ENCODE measurements around the gene SLC35G4. TPM values are rescaled to one million over a fixed set of nuclear protein-coding genes. Genes with fewer than 3 reads are reported as not detected.

Gene SLC35G4
- total RNA-seq, 1 experiment from 2014 or later: not detected

GRCh38 chr18:11567396-11567795, 42.0 kb upstream of the SLC35G4 start:
- no peak overlapping the region for H3K4me3 Mint-ChIP-seq
- H4K20me1 ChIP-seq (ENCODE audit: control insufficient read depth, insufficient read depth, insufficient read length): no peaks in the 10 kb centered on the region
- H2BK12ac ChIP-seq (ENCODE audit: insufficient read length, low read depth, low read length): no peak overlapping the region
- no peak overlapping the region for H4K8ac ChIP-seq (replicated peaks; ENCODE audit: insufficient read length, low read depth, low read length)
- H3K27ac ChIP-seq (ENCODE audit: insufficient read length, low read depth, low read length): no peak overlapping the region
- no peak overlapping the region for H3K14ac ChIP-seq (ENCODE audit: insufficient read depth, low read length)
- H4K91ac ChIP-seq (ENCODE audit: insufficient read length, low read depth, low read length): no peak overlapping the region
- no peak for DNase-seq
- H3K27me3 ChIP-seq (ENCODE audit: insufficient read depth, low read length): no peaks in the 10 kb centered on the region
- H3T11ph ChIP-seq (ENCODE audit: low read length): no peak overlapping the region
- H3K4ac ChIP-seq (ENCODE audit: low read depth, low read length): no peak overlapping the region
- H3K27me3 Mint-ChIP-seq (ENCODE audit: low read depth): no peaks in the 10 kb centered on the region; the same call in none of the 2 replicates
- H2AFZ ChIP-seq (ENCODE audit: low read length): no peak overlapping the region
- H3K23me2 ChIP-seq (ENCODE audit: insufficient read length, low read depth, low read length, poor library complexity, severe bottlenecking): no peaks in the 10 kb centered on the region
- no peak overlapping the region for H3K4me2 ChIP-seq (ENCODE audit: insufficient read depth, insufficient read length, low read length)
- H2AK5ac ChIP-seq (ENCODE audit: insufficient read length, low read length): no peak overlapping the region
- H3K79me1 ChIP-seq (ENCODE audit: insufficient read depth, low read depth, low read length, poor library complexity, severe bottlenecking): no peaks in the 10 kb centered on the region
- WGBS (ENCODE audit: extremely low coverage, insufficient read length, low lambda C conversion rate): no CpG with 5 or more reads among the region's 7 CpGs
- no peaks in the 10 kb centered on the region for H3K4me1 ChIP-seq (ENCODE audit: insufficient read depth, low read length)
- H3K27ac Mint-ChIP-seq: no peak overlapping the region
- TF ChIP-seq CTCF (conservative IDR thresholded peaks at IDR 0.05): no peak
- H3K23ac ChIP-seq (ENCODE audit: insufficient read length, low read depth, low read length): no peak overlapping the region
- no peak overlapping the region for H2BK20ac ChIP-seq (ENCODE audit: low read depth, low read length, poor library complexity, severe bottlenecking)
- no peaks in the 10 kb centered on the region for H3K79me2 ChIP-seq (ENCODE audit: insufficient read depth, low read length)
- no peak overlapping the region for H3K18ac ChIP-seq (ENCODE audit: insufficient read length, low read depth, low read length)
- H3K9me3 Mint-ChIP-seq: no peaks in the 10 kb centered on the region
- H4K5ac ChIP-seq (ENCODE audit: insufficient read length, low read depth, low read length): no peak overlapping the region
- H3K4me1 Mint-ChIP-seq: peaks cover 4 to 5% of the 10 kb centered on the region in 2 experiments; a peak in 1 of 4 replicates
- no peak overlapping the region for H2BK5ac ChIP-seq (ENCODE audit: insufficient read length, low read length)
- no peak overlapping the region for H3K56ac ChIP-seq (ENCODE audit: insufficient read length, low read depth, low read length)
- H3K36me3 Mint-ChIP-seq (ENCODE audit: insufficient read depth in 1 of 3, low read depth in 3 of 3): no peaks in the 10 kb centered on the region
- H3K9ac ChIP-seq (ENCODE audit: extremely low read depth, insufficient read length, low read length): no peak overlapping the region
- no peak overlapping the region for H2BK15ac ChIP-seq (ENCODE audit: low read depth, low read length)
- H3K9me3 ChIP-seq (ENCODE audit: control insufficient read depth, low read depth, low read length): no peaks in the 10 kb centered on the region
- no peak overlapping the region for H2BK120ac ChIP-seq (ENCODE audit: low read depth, low read length, poor library complexity, severe bottlenecking)
